Activated T-cell treated with anti-CD3 and anti-CD28 coated beads, Interleukin-2, amount 50 U/mL, for 24 hours (primary cell): ENCODE results near the gene DLG2.
"Not testable (repeated sequence)": the region's sequence is repeated elsewhere in the genome, so short reads cannot be mapped to it uniquely, and the experiment has no call there.

Source experiments
- DNase-seq: peaks from one replicate; pipeline ENCODE4 v3.0.0-alpha.2; 2020
- H3K27ac Mint-ChIP-seq: 2 replicates; pipeline ENCODE4 v1.8.0; 2020; ENCODE audit warnings: mild to moderate bottlenecking, mixed read lengths
- H3K27me3 Mint-ChIP-seq: 2 replicates; pipeline ENCODE4 v1.8.0; 2020; ENCODE audit warnings: mixed read lengths
- H3K36me3 Mint-ChIP-seq: 2 replicates; pipeline ENCODE4 v1.8.0; 2020; ENCODE audit warnings: low read depth, mixed read lengths
- H3K4me1 Mint-ChIP-seq: 2 replicates; pipeline ENCODE4 v1.8.0; 2020; ENCODE audit warnings: low read depth, mixed read lengths
- H3K4me3 Mint-ChIP-seq: 2 replicates; pipeline ENCODE4 v1.8.0; 2020; ENCODE audit warnings: mild to moderate bottlenecking, moderate library complexity, mixed read lengths
- H3K9me3 Mint-ChIP-seq: 2 replicates; pipeline ENCODE4 v1.8.0; 2020; ENCODE audit warnings: mixed read lengths

DLG2 gene

GRCh38 chr11:85257837-85258236, 369.3 kb downstream of the DLG2 start:
- no peak for DNase-seq
- H3K4me3 Mint-ChIP-seq = no peak overlapping the region
- no peaks in the 10 kb centered on the region for H3K36me3 Mint-ChIP-seq
- no peaks in the 10 kb centered on the region for H3K4me1 Mint-ChIP-seq
- H3K27me3 Mint-ChIP-seq = no peaks in the 10 kb centered on the region
- no peak overlapping the region for H3K27ac Mint-ChIP-seq
- peaks cover 13% of the 10 kb centered on the region for H3K9me3 Mint-ChIP-seq

GRCh38 chr11:85256433-85256832, 370.7 kb downstream of the DLG2 start:
- no peaks in the 10 kb centered on the region for H3K27me3 Mint-ChIP-seq
- no peak for DNase-seq
- no peak overlapping the region for H3K4me3 Mint-ChIP-seq
- peaks cover 8% of the 10 kb centered on the region for H3K9me3 Mint-ChIP-seq
- no peak overlapping the region for H3K27ac Mint-ChIP-seq
- no peaks in the 10 kb centered on the region for H3K4me1 Mint-ChIP-seq
- H3K36me3 Mint-ChIP-seq = no peaks in the 10 kb centered on the region

- Mint-ChIP-seq H3K4me3 (no peak overlapping the region), H3K36me3 (no peaks in the 10 kb centered on the region), H3K4me1 (no peaks in the 10 kb centered on the region), H3K27ac (no peak overlapping the region), H3K9me3 (peaks cover 4% of the 10 kb centered on the region), H3K27me3 (no peaks in the 10 kb centered on the region)
- DNase-seq = no peak
Measured at GRCh38 chr11:85249482-85249881, 377.7 kb downstream of the DLG2 start.

- Mint-ChIP-seq H3K36me3 (no peaks in the 10 kb centered on the region), H3K27me3 (no peaks in the 10 kb centered on the region), H3K4me1 (no peaks in the 10 kb centered on the region), H3K9me3 (peaks cover 3% of the 10 kb centered on the region), H3K4me3 (no peak overlapping the region), H3K27ac (no peak overlapping the region)
- DNase-seq = no peak
Measured at GRCh38 chr11:85247797-85248196, 379.3 kb downstream of the DLG2 start.

- Mint-ChIP-seq H3K9me3 (peaks cover 6% of the 10 kb centered on the region), H3K4me3 (no peak overlapping the region), H3K4me1 (no peaks in the 10 kb centered on the region), H3K27ac (no peak overlapping the region), H3K27me3 (no peaks in the 10 kb centered on the region), H3K36me3 (no peaks in the 10 kb centered on the region)
- no peak for DNase-seq
Measured at GRCh38 chr11:85238906-85239305, 388.2 kb downstream of the DLG2 start.

GRCh38 chr11:85238038-85238437, 389.1 kb downstream of the DLG2 start:
- H3K36me3 Mint-ChIP-seq, DNase-seq, H3K4me3 Mint-ChIP-seq, H3K27me3 Mint-ChIP-seq, H3K27ac Mint-ChIP-seq, H3K4me1 Mint-ChIP-seq: not testable (repeated sequence)
- H3K9me3 Mint-ChIP-seq = peaks cover 13% of the 10 kb centered on the region

- no peak overlapping the region for H3K27ac Mint-ChIP-seq
Measured at GRCh38 chr11:85236211-85236610, 390.9 kb downstream of the DLG2 start.

GRCh38 chr11:85232559-85232958, 394.6 kb downstream of the DLG2 start:
- Mint-ChIP-seq H3K4me3 (no peak overlapping the region), H3K27ac (no peak overlapping the region), H3K4me1 (no peaks in the 10 kb centered on the region), H3K9me3 (peaks cover 23% of the 10 kb centered on the region), H3K36me3 (no peaks in the 10 kb centered on the region), H3K27me3 (no peaks in the 10 kb centered on the region)
- DNase-seq = no peak

More at GRCh38 chr11:85236211-85236610, 390.9 kb downstream of the DLG2 start:
- H3K27me3 Mint-ChIP-seq = no peaks in the 10 kb centered on the region
- no peaks in the 10 kb centered on the region for H3K4me1 Mint-ChIP-seq
- no peak for DNase-seq
- no peak overlapping the region for H3K4me3 Mint-ChIP-seq
- peaks cover 17% of the 10 kb centered on the region for H3K9me3 Mint-ChIP-seq
- no peaks in the 10 kb centered on the region for H3K36me3 Mint-ChIP-seq

GRCh38 chr11:85231588-85231987, 395.6 kb downstream of the DLG2 start:
- Mint-ChIP-seq H3K36me3 (no peaks in the 10 kb centered on the region), H3K9me3 (peaks cover 20% of the 10 kb centered on the region), H3K27me3 (no peaks in the 10 kb centered on the region), H3K4me1 (no peaks in the 10 kb centered on the region), H3K4me3 (no peak overlapping the region), H3K27ac (no peak overlapping the region)
- DNase-seq = no peak

GRCh38 chr11:85229723-85230122, 397.4 kb downstream of the DLG2 start:
- H3K27me3 Mint-ChIP-seq, H3K36me3 Mint-ChIP-seq, H3K27ac Mint-ChIP-seq, DNase-seq, H3K4me3 Mint-ChIP-seq, H3K4me1 Mint-ChIP-seq: not testable (repeated sequence)
- H3K9me3 Mint-ChIP-seq = peaks cover 22% of the 10 kb centered on the region

GRCh38 chr11:85196968-85197367, 430.2 kb downstream of the DLG2 start:
- Mint-ChIP-seq H3K4me1 (no peaks in the 10 kb centered on the region), H3K9me3 (peaks cover 23% of the 10 kb centered on the region), H3K27ac (no peak overlapping the region), H3K27me3 (no peaks in the 10 kb centered on the region), H3K4me3 (no peak overlapping the region), H3K36me3 (no peaks in the 10 kb centered on the region)
- DNase-seq = no peak

- no peak for DNase-seq
- Mint-ChIP-seq H3K36me3 (no peaks in the 10 kb centered on the region), H3K27ac (no peak overlapping the region), H3K4me3 (no peak overlapping the region), H3K27me3 (no peaks in the 10 kb centered on the region), H3K4me1 (no peaks in the 10 kb centered on the region), H3K9me3 (peaks cover 26% of the 10 kb centered on the region)
Measured at GRCh38 chr11:85195934-85196333, 431.2 kb downstream of the DLG2 start.

GRCh38 chr11:85187992-85188391, 439.2 kb downstream of the DLG2 start:
- Mint-ChIP-seq H3K4me1 (no peaks in the 10 kb centered on the region), H3K9me3 (peaks cover 28% of the 10 kb centered on the region), H3K27ac (no peak overlapping the region), H3K36me3 (no peaks in the 10 kb centered on the region), H3K4me3 (no peak overlapping the region), H3K27me3 (no peaks in the 10 kb centered on the region)
- DNase-seq = no peak

GRCh38 chr11:85184721-85185120, 442.4 kb downstream of the DLG2 start:
- peaks cover 15% of the 10 kb centered on the region for H3K9me3 Mint-ChIP-seq
- H3K4me1 Mint-ChIP-seq = no peaks in the 10 kb centered on the region
- no peaks in the 10 kb centered on the region for H3K27me3 Mint-ChIP-seq
- H3K36me3 Mint-ChIP-seq = no peaks in the 10 kb centered on the region
- H3K4me3 Mint-ChIP-seq = no peak overlapping the region
- no peak for DNase-seq
- H3K27ac Mint-ChIP-seq = no peak overlapping the region

GRCh38 chr11:85182441-85183387, 444.4 kb downstream of the DLG2 start:
- Mint-ChIP-seq H3K27me3 (no peaks in the 10 kb centered on the region), H3K36me3 (no peaks in the 10 kb centered on the region), H3K4me1 (no peaks in the 10 kb centered on the region), H3K9me3 (peaks cover 10% of the 10 kb centered on the region), H3K4me3 (no peak overlapping the region), H3K27ac (no peak overlapping the region)
- no peak for DNase-seq
